Body of pancreas (tissue), 4 donors: Measurements from ENCODE around the gene BAG5. TPM values are rescaled to one million over a fixed set of nuclear protein-coding genes. Genes with fewer than 3 reads are reported as not detected.
"Not testable (repeated sequence)": the region's sequence is repeated elsewhere in the genome, so short reads cannot be mapped to it uniquely, and the experiment has no call there.

Source experiments
- ATAC-seq: fragments of 150-250 bp; one replicate; pipeline ENCODE4 v1.9.1; 2016
- DNase-seq, 4 donors: peaks; one replicate each; pipeline ENCODE4 v3.0.0-alpha.2; 2019
- H3K27ac ChIP-seq, 4 donors: fragments of 200-600 bp; sonication (generic); 1 replicate in 3 of 4; 2 replicates in 1 of 4; pipeline versions ENCODE4 v1.5.1 to v1.6.1; 2016 to 2019; ENCODE audit warnings: mild to moderate bottlenecking in 1 of 4, mixed read lengths in 1 of 4, moderate library complexity in 1 of 4
- H3K27me3 ChIP-seq, 2 donors: fragments of 200-600 bp; sonication (generic); one replicate each; pipeline ENCODE4 v1.6.0; 2016; ENCODE audit warnings: mild to moderate bottlenecking in 1 of 2
- H3K36me3 ChIP-seq, 2 donors: fragments of 200-600 bp; sonication (generic); replicated peaks in 1 of 2; 2 replicates each; pipeline ENCODE4 v1.5.1; 2016; ENCODE audit warnings: low read depth in 2 of 2; ENCODE audit not compliant: insufficient read depth in 1 of 2
- H3K4me1 ChIP-seq: fragments of 200-600 bp; sonication (generic); one replicate; pipeline ENCODE4 v1.6.0; 2016
- H3K4me3 ChIP-seq, 2 donors: fragments of 200-600 bp; sonication (generic); 1 replicate in 1 of 2; 2 replicates in 1 of 2; pipeline ENCODE4 v1.5.1; 2016 to 2019
- H3K9me3 ChIP-seq, 3 donors: fragments of 200-600 bp; sonication (generic); 1 replicate in 2 of 3; 2 replicates in 1 of 3; pipeline ENCODE4 v1.5.1; 2016
- POLR2A ChIP-seq, 3 donors: fragments of 450-650 bp; IDR thresholded peaks; one replicate each; pipeline ENCODE4 v1.6.1; 2016; ENCODE audit warnings: antibody characterized with exemption in 3 of 3, mild to moderate bottlenecking in 2 of 3
- WGBS, 2 donors: methylation state at CpG; one replicate each; pipeline ENCODE4 v1.1.5; 2017; 5-methylcytosine and 5-hydroxymethylcytosine counted together
- intact Hi-C: fragments of 100-400 bp; cut with DNase I; formaldehyde crosslinking; loops from one replicate; pipeline ENCODE4 v1.15.1; 2023
- total RNA-seq, 2 donors: library from RNA; depleted of rRNA; stranded (reverse); fragments of >200 nt; gene quantifications; one replicate each; pipeline ENCODE4 v1.1.0, GENCODE V29; 2016
- TF ChIP-seq, protein P1 (sequence below), 7 experiments: fragments of 450-650 bp in 4 of 7; fragments of 200-600 bp in 3 of 7; sonication (generic) in 3 of 7; IDR thresholded peaks; one replicate each; pipeline ENCODE4 v1.5.1; 2016 to 2019; ENCODE audit warnings: antibody characterized with exemption in 7 of 7

Gene BAG5
- total RNA-seq, 2 donors from 2014 or later: 9.9 to 11.9 TPM

DNA sequence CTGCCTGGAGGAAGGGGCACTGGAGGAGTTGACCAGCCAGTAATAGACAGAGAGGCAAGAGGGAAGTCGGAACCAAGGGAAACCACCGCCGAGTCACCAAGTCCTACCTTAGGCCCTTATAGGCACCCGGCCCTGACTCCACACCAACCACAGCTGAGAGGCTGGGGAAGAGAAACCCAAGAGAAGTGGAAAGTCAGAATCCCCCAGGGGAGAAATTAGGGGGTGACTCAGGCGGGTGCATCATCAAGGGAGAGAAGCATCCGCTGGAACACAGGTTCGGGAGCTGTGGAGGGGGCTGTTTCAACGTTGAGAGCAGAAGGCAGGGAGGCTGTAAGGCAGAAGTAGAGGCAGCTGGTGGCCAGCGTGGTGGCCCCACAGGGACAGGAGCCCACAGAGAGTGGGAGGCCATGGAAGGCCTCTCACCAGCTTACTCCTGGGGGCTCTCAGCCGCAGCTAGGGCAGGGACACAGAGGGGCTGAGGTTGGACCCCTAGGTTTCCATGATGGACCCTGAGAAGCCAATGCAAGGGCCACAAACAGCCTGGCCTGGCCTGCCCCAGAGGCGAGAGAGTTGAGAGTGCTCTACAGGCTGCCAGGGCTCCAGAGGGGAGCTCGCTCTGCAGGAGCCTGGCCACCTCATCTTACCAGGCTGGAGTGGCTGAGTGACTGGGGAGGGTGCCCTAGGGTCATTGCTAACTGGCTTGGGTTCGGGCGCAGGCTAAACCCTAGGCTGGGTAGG is 34.9 kb downstream of the BAG5 start:
- Histone ChIP-seq H3K27ac (peak overlapping the region; percentile 82 to 93 (median 87)), H3K36me3 (no peaks in the 10 kb centered on the region), H3K4me1 (peaks cover 80% of the 10 kb centered on the region), H3K27me3 (no peaks in the 10 kb centered on the region), H3K4me3 (no peak overlapping the region), H3K9me3 (no peaks in the 10 kb centered on the region)
- intact Hi-C loops: no loop called here
- DNase-seq (no peak), ATAC-seq (no peak)
- TF ChIP-seq, protein P1, sequence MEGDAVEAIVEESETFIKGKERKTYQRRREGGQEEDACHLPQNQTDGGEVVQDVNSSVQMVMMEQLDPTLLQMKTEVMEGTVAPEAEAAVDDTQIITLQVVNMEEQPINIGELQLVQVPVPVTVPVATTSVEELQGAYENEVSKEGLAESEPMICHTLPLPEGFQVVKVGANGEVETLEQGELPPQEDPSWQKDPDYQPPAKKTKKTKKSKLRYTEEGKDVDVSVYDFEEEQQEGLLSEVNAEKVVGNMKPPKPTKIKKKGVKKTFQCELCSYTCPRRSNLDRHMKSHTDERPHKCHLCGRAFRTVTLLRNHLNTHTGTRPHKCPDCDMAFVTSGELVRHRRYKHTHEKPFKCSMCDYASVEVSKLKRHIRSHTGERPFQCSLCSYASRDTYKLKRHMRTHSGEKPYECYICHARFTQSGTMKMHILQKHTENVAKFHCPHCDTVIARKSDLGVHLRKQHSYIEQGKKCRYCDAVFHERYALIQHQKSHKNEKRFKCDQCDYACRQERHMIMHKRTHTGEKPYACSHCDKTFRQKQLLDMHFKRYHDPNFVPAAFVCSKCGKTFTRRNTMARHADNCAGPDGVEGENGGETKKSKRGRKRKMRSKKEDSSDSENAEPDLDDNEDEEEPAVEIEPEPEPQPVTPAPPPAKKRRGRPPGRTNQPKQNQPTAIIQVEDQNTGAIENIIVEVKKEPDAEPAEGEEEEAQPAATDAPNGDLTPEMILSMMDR (IDR thresholded peaks at IDR 0.05): no peak
- no peak for TF ChIP-seq POLR2A (IDR thresholded peaks at IDR 0.05)
- WGBS, 2 donors: 85 to 86% methylated on average over 11 to 14 of the region's 14 CpGs

DNA sequence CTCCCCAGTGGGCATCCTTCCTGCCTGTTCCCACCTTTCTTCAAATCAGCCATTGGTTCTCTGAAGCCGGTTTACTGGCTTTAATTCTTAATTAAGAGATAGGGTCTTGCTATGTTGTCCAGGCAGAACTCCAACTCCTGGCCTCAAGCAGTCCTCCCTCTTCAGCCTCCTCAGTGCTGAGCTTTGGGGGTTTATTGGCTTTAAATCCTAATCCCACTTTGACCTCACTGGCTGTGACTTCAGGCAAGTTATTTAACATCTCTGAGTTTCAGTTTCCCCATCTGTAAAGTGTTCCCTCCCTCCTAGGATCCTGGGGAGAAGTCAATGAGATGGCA is 35.6 kb downstream of the BAG5 start:
- Histone ChIP-seq H3K27me3 (no peaks in the 10 kb centered on the region), H3K27ac (peak overlapping the region in 2 of 4 donors; percentile 89 to 93), H3K4me3 (no peak overlapping the region), H3K4me1 (peaks cover 85% of the 10 kb centered on the region), H3K36me3 (no peaks in the 10 kb centered on the region), H3K9me3 (no peaks in the 10 kb centered on the region)
- intact Hi-C loops: no loop called here
- 83 to 87% methylated on average over 1 of the region's 1 CpG for WGBS, 2 donors
- ATAC-seq: no peak
- DNase-seq: no peak
- TF ChIP-seq, protein P1 (IDR thresholded peaks at IDR 0.05): no peak
- TF ChIP-seq POLR2A (IDR thresholded peaks at IDR 0.05): no peak

DNA sequence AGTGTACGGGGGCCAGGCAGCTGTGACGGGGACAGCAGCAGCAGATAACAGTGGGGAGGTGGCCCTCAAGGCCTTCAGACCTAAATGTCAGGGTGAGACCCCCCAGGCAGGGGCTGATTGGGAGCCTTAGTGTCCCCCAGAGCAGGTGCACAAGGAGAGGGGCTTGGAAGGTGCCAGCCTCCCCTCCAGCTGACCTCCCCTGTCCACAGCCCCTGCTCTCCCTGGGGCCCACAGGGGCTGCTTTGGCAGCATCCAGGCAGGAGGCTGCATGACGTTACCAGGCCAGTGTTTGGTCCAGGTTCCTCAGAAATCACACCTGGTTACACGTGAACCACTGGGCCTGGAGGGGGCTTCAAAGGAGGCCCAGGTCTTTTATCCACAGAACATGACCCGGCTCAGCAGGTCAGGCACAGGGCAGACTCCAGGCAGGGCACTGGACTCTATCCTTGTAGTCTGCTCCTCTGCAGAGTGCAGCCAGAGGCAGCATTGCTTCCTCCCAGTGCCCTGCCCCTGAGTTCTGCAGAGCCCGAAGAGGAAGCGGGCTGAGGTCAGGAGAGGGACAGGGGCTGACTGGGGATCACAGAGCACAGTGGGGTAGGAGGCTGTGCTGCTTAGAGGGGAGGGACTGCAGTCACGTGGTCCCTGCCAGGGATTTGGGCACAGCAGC is 36.1 kb downstream of the BAG5 start:
- no peaks in the 10 kb centered on the region for H3K36me3 ChIP-seq
- intact Hi-C loops: no loop called here
- TF ChIP-seq POLR2A (IDR thresholded peaks at IDR 0.05): no peak
- TF ChIP-seq, protein P1 (IDR thresholded peaks at IDR 0.05): no peak
- DNase-seq (no peak), ATAC-seq (no peak)
- H3K4me3 ChIP-seq: no peak overlapping the region
- 75 to 79% methylated on average over 3 to 8 of the region's 8 CpGs for WGBS, 2 donors
- H3K9me3 ChIP-seq: no peaks in the 10 kb centered on the region
- H3K27me3 ChIP-seq: no peaks in the 10 kb centered on the region
- peak overlapping the region in 3 of 4 donors; percentile 22 to 61 (median 41) for H3K27ac ChIP-seq
- H3K4me1 ChIP-seq: peaks cover 87% of the 10 kb centered on the region

DNA sequence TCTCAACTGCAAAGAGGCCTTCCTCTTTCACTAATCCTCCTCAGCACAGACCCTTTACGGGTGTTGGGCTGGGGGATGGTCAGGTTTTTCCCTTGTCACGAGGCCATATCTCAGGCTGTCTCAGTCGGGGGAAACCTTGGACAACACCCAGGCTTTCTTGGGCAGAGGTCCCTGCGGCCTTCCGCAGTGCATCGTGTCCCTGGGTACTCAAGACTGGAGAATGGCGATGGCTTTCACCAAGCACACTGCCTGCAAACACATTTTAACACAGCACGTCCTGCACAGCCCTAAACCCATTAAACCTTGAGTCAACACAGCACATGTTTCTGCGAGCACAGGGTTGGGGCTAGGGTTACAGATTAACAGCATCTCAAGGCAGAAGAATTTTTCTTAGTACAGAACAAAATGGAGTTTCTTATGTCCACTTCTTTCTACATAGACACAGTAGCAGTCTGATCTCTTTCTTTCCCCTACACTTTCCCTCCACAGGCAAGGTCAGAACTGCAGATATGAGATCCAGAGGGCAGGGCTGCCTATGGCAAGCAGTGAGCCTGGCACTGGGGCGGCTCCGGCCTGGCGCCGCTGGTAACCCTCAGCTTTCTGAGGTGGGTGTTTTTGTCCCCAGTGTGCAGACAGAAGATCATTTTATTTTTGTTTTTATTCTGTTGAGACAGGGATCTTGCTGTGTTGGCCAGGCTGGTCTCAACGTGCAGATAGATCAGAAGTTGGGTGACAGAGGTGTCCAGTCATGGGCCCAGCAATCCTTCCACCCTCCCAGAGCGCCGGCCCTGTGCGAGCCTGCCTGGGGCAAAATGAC is 36.8 kb downstream of the BAG5 start:
- WGBS, 2 donors: 48 to 51% methylated on average over 13 to 17 of the region's 17 CpGs
- intact Hi-C loops, H3K27me3 ChIP-seq, H3K36me3 ChIP-seq, H3K4me3 ChIP-seq, H3K9me3 ChIP-seq, ATAC-seq: not testable (repeated sequence)
- H3K4me1 ChIP-seq: peaks cover 87% of the 10 kb centered on the region
- DNase-seq: peak in 1 of 4 donors; percentile 36
- peak overlapping the region; percentile 22 to 61 (median 45) for H3K27ac ChIP-seq
